K562 (cell line): ENCODE measurements around the gene CD52. TPM values are rescaled to one million over a fixed set of nuclear protein-coding genes. Genes with fewer than 3 reads are reported as not detected.
A peak's percentile ranks its signal among the peaks of the same experiment; 100 is the strongest.

Experiments used
- ARID4B ChIP-seq: sonication (generic); formaldehyde crosslinking; IDR thresholded peaks from 2 replicates; pipeline ENCODE4 v1.8.0; 2022; ENCODE audit warnings: mild to moderate bottlenecking, missing genetic modification reagents
- ASH1L ChIP-seq: fragments of 450-650 bp; IDR thresholded peaks from 2 replicates; pipeline ENCODE4 v1.6.1; 2018; ENCODE audit warnings: borderline replicate concordance, mild to moderate bottlenecking, low read depth; ENCODE audit not compliant: partially characterized antibody
- CHAMP1 ChIP-seq: fragments of 450-650 bp; IDR thresholded peaks from 2 replicates; pipeline ENCODE4 v1.6.1; 2016; ENCODE audit warnings: mild to moderate bottlenecking
- CREB3 ChIP-seq: fragments of 450-650 bp; conservative IDR thresholded peaks from 2 replicates; pipeline ENCODE4 v1.6.1; 2016; ENCODE audit warnings: missing genetic modification characterization, low read depth, mild to moderate bottlenecking, missing compliant biosample characterization, moderate library complexity
- DACH1 ChIP-seq: fragments of 450-650 bp; IDR thresholded peaks from 2 replicates; pipeline ENCODE4 v1.6.1; 2018; ENCODE audit not compliant: partially characterized antibody
- PURB ChIP-seq: sonication (generic); formaldehyde crosslinking; IDR thresholded peaks from 2 replicates; pipeline ENCODE4 v1.9.0; 2021; ENCODE audit warnings: low read depth, mild to moderate bottlenecking, missing genetic modification reagents
- SRSF1 ChIP-seq: fragments of 200-400 bp; formaldehyde crosslinking; IDR thresholded peaks from 2 replicates; pipeline ENCODE4 v1.6.1; 2017; ENCODE audit warnings: mild to moderate bottlenecking, low read depth, low read length, moderate library complexity
- ZNF232 ChIP-seq: sonication (generic); formaldehyde crosslinking; IDR thresholded peaks from 2 replicates; pipeline ENCODE4 v1.8.0; 2022; ENCODE audit warnings: mild to moderate bottlenecking, missing genetic modification reagents
- ZNF583 ChIP-seq: fragments of 250-450 bp; sonication (Bioruptor Pico); IDR thresholded peaks from 2 replicates; pipeline ENCODE4 v1.4.0; 2020
- ZNF639 ChIP-seq, 2 experiments: fragments of 200-800 bp in 1 of 2; sonication (Bioruptor generic) in 1 of 2; sonication (generic) in 1 of 2; formaldehyde crosslinking in 1 of 2; IDR thresholded peaks in 1 of 2; conservative IDR thresholded peaks in 1 of 2; 2 replicates each; pipeline versions ENCODE4 v1.5.0 to v1.6.1; 2016 to 2020; ENCODE audit warnings: missing compliant biosample characterization in 1 of 2, missing genetic modification characterization in 1 of 2, missing genetic modification reagents in 1 of 2
- polyA plus RNA-seq, 8 experiments: library from polyadenylated mRNA; depleted of rRNA in 4 of 8; stranded (reverse) in 5 of 8; unstranded in 3 of 8; fragments of >200 nt; fragmentation: Nextera tagmentation in 2 of 8; fragmentation: Illumina TruSeq in 1 of 8; extraction: Ambion mirVana in 2 of 8; extraction: Trizol in 1 of 8; gene quantifications; 2 replicates each; pipeline versions ENCODE4 v1.2.1 to v1.2.3, GENCODE V29; 2011 to 2014; ENCODE audit warnings: inconsistent platforms in 1 of 8, missing spikeins in 1 of 8
- total RNA-seq, 7 experiments: library from RNA; depleted of rRNA in 6 of 7; stranded (reverse); fragments of >200 nt in 6 of 7; fragmentation: Illumina TruSeq in 2 of 7; extraction: Trizol in 2 of 7; gene quantifications; 2 replicates each; pipeline versions ENCODE4 v1.2.1 to v1.2.3, GENCODE V29; 2011 to 2021; ENCODE audit warnings: low replicate concordance in 1 of 7
- TF ChIP-seq, protein P1 (sequence below): fragments of 150-350 bp; IDR thresholded peaks from 2 replicates; pipeline ENCODE4 v1.6.1; 2014; ENCODE audit warnings: low read depth, mild to moderate bottlenecking, low read length, borderline replicate concordance

Gene CD52
- total and polyA plus RNA-seq, 9 of the 15 experiments (the other 6 are each of a cell fraction or from before 2014, with no cell fraction given): 34.9 to 488 (median 173) TPM

DNA sequence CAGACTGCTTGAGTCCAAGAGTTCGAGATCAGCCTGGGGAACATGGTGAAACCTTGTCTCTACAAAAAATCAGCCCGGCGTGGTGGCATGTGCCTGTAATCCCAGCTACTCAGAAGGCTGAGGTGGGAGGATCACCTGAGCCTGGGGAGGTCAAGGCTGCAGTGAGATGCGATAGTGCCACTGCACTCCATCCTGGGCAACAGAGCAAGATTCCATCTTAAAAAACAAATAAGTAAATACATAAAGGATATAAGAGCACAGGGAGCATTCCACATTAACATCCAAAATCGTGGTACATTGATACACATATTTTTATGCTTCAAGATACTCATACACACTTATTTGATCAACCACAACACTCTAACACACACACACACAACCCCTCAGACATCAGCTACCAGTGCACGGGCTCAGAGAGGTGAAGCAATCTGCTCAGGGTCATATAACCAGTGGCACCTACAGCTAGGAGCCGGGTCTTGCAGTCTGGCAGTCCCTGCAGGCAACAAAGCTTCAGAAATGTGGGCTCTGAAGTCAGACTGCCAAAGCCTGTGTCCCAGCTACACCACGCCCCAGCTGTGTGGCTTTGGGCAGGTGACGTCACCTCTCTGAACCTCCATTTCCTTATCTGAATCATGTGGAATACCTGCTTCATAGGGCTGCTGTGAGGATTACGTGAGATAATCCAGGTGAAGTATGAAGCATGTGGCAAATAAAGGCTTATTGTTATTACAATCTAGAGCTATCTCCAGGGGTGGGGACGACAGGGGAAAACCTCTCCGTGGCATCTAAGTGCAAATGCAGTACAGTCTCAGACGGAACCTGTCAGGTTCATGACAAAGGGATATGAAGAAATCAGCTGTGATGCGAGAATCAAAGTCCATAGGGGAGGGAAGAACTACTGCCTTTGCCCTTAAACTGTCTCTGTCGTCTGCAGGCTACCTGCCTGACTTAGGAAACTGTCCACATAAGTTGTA is 40.9 kb downstream of the CD52 start (continued):
- TF ChIP-seq ARID4B: no peak
- TF ChIP-seq, protein P1, sequence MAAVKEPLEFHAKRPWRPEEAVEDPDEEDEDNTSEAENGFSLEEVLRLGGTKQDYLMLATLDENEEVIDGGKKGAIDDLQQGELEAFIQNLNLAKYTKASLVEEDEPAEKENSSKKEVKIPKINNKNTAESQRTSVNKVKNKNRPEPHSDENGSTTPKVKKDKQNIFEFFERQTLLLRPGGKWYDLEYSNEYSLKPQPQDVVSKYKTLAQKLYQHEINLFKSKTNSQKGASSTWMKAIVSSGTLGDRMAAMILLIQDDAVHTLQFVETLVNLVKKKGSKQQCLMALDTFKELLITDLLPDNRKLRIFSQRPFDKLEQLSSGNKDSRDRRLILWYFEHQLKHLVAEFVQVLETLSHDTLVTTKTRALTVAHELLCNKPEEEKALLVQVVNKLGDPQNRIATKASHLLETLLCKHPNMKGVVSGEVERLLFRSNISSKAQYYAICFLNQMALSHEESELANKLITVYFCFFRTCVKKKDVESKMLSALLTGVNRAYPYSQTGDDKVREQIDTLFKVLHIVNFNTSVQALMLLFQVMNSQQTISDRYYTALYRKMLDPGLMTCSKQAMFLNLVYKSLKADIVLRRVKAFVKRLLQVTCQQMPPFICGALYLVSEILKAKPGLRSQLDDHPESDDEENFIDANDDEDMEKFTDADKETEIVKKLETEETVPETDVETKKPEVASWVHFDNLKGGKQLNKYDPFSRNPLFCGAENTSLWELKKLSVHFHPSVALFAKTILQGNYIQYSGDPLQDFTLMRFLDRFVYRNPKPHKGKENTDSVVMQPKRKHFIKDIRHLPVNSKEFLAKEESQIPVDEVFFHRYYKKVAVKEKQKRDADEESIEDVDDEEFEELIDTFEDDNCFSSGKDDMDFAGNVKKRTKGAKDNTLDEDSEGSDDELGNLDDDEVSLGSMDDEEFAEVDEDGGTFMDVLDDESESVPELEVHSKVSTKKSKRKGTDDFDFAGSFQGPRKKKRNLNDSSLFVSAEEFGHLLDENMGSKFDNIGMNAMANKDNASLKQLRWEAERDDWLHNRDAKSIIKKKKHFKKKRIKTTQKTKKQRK: no peak
- TF ChIP-seq DACH1: peak; percentile 75
- TF ChIP-seq ZNF583 (CRISPR knock-in tag): no peak
- TF ChIP-seq ZNF232: no peak
- TF ChIP-seq CHAMP1: no peak
- no peak for TF ChIP-seq ZNF639 (CRISPR knock-in tag; conservative IDR thresholded peaks at IDR 0.05 in 1 of 2, IDR thresholded peaks at IDR 0.05 in 1 of 2)
- TF ChIP-seq PURB: no peak
- TF ChIP-seq SRSF1: no peak
- no peak for TF ChIP-seq CREB3 (tag)
- no peak for TF ChIP-seq ASH1L
